H1 (cell line): ENCODE results near the gene GRM5.

Experiments
- CBX5 ChIP-seq: fragments of 300-800, 300-1000 bp; sonication (generic); IDR thresholded peaks from 2 replicates; pipeline ENCODE4 v1.7.1; 2016; ENCODE audit warnings: antibody characterized with exemption, low read length, low read depth
- CEBPB ChIP-seq: IDR thresholded peaks from 2 replicates; pipeline ENCODE4 v1.6.1; 2012; ENCODE audit warnings: low read depth, low read length
- FOSL1 ChIP-seq: IDR thresholded peaks from 2 replicates; pipeline ENCODE4 v1.6.1; 2011; ENCODE audit warnings: mild to moderate bottlenecking, low read depth, low read length, moderate library complexity; ENCODE audit not compliant: insufficient read depth
- GABPA ChIP-seq: IDR thresholded peaks from 2 replicates; pipeline ENCODE4 v1.6.1; 2011; ENCODE audit warnings: mild to moderate bottlenecking, low read length, moderate library complexity, borderline replicate concordance; ENCODE audit not compliant: insufficient read depth
- POLR2A ChIP-seq, 2 experiments: IDR thresholded peaks; 1 replicate in 1 of 2; 2 replicates in 1 of 2; pipeline ENCODE4 v1.6.1; 2011; ENCODE audit warnings: low read depth in 2 of 2, low read length in 2 of 2, mild to moderate bottlenecking in 2 of 2; ENCODE audit errors: control extremely low read depth in 1 of 2
- RAD21 ChIP-seq, 2 experiments: IDR thresholded peaks in 1 of 2; conservative IDR thresholded peaks in 1 of 2; 2 replicates each; pipeline ENCODE4 v1.6.1; 2011; ENCODE audit warnings: low read depth in 2 of 2, low read length in 2 of 2, improper control_type of control experiment in 1 of 2, inconsistent platforms in 1 of 2, mild to moderate bottlenecking in 1 of 2, moderate library complexity in 1 of 2
- SP2 ChIP-seq: IDR thresholded peaks from 2 replicates; pipeline ENCODE4 v1.6.1; 2012; ENCODE audit warnings: mild to moderate bottlenecking, low read length, inconsistent platforms
- ZNF274 ChIP-seq: IDR thresholded peaks from 2 replicates; pipeline ENCODE4 v1.7.0; 2012; ENCODE audit warnings: low read length, borderline replicate concordance; ENCODE audit errors: extremely low read depth
- TF ChIP-seq, protein P1 (sequence below), 3 experiments: IDR thresholded peaks; 1 replicate in 2 of 3; 2 replicates in 1 of 3; pipeline versions ENCODE4 v1.5.1 to v1.6.1; 2011; ENCODE audit warnings: low read length in 3 of 3, mild to moderate bottlenecking in 3 of 3, inconsistent platforms in 2 of 3, low read depth in 1 of 3, moderate library complexity in 1 of 3; ENCODE audit not compliant: insufficient read depth in 1 of 3; ENCODE audit errors: control extremely low read depth in 1 of 3
- TF ChIP-seq, protein P2 (sequence below): IDR thresholded peaks from 2 replicates; pipeline ENCODE4 v1.6.1; 2012; ENCODE audit warnings: inconsistent platforms
- TF ChIP-seq, protein P3 (sequence below): IDR thresholded peaks from 2 replicates; pipeline ENCODE4 v1.6.1; 2012; ENCODE audit warnings: low read length, inconsistent platforms

DNA sequence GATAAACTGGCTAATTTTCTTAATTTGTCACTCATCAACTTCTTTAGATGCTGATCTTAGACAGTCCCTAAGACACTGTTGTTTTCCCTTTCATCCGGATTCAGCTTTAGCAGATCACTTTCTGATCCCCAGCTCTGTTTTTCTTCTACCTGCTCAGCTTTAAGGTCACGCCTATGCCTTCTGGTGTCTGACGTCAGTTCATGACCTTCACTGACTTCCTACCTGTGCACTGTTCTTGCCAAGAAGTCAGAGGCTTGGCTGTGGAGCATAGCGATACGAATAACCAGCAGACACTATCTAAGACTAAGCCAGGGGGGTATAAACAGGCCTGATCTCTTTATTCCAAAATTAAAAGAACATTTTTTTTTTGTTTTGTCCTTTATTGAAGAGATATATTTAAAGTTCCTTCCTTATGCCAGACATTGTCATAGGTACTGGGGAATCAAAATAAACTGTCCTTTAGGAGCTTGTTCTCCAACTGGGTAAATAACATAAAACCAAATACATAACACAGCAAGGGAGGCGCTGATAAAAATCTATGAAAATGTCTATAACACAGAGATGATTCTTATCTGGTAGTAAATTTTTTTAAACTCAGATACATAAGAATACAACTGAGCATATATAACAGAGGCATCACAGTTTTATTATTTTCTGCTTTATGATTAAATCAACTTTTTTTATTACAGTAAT, 376.1 kb downstream of the GRM5 start:
- TF ChIP-seq, protein P1, sequence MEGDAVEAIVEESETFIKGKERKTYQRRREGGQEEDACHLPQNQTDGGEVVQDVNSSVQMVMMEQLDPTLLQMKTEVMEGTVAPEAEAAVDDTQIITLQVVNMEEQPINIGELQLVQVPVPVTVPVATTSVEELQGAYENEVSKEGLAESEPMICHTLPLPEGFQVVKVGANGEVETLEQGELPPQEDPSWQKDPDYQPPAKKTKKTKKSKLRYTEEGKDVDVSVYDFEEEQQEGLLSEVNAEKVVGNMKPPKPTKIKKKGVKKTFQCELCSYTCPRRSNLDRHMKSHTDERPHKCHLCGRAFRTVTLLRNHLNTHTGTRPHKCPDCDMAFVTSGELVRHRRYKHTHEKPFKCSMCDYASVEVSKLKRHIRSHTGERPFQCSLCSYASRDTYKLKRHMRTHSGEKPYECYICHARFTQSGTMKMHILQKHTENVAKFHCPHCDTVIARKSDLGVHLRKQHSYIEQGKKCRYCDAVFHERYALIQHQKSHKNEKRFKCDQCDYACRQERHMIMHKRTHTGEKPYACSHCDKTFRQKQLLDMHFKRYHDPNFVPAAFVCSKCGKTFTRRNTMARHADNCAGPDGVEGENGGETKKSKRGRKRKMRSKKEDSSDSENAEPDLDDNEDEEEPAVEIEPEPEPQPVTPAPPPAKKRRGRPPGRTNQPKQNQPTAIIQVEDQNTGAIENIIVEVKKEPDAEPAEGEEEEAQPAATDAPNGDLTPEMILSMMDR (IDR thresholded peaks at IDR 0.05; ENCODE audit: control extremely low read depth in 1 of 3, insufficient read depth in 1 of 3, low read depth in 1 of 3, low read length in 3 of 3) = no peak
- TF ChIP-seq, protein P2, sequence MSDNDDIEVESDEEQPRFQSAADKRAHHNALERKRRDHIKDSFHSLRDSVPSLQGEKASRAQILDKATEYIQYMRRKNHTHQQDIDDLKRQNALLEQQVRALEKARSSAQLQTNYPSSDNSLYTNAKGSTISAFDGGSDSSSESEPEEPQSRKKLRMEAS = no peak
- TF ChIP-seq ZNF274 (no peak), FOSL1 (no peak), CBX5 (no peak), POLR2A (IDR thresholded peaks at IDR 0.05; ENCODE audit: control extremely low read depth in 1 of 2, low read depth in 2 of 2, low read length in 2 of 2) (no peak), GABPA (no peak), SP2 (no peak), RAD21 (IDR thresholded peaks at IDR 0.05 in 1 of 2, conservative IDR thresholded peaks at IDR 0.05 in 1 of 2; ENCODE audit: low read depth in 2 of 2, low read length in 2 of 2) (no peak), CEBPB (no peak)
- TF ChIP-seq, protein P3, sequence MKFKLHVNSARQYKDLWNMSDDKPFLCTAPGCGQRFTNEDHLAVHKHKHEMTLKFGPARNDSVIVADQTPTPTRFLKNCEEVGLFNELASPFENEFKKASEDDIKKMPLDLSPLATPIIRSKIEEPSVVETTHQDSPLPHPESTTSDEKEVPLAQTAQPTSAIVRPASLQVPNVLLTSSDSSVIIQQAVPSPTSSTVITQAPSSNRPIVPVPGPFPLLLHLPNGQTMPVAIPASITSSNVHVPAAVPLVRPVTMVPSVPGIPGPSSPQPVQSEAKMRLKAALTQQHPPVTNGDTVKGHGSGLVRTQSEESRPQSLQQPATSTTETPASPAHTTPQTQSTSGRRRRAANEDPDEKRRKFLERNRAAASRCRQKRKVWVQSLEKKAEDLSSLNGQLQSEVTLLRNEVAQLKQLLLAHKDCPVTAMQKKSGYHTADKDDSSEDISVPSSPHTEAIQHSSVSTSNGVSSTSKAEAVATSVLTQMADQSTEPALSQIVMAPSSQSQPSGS = no peak
